ENCODE data around the gene ZNF780B. TPM values are rescaled to one million over a fixed set of nuclear protein-coding genes. Genes with fewer than 3 reads are reported as not detected.

Gene ZNF780B
- total RNA-seq, 1 donor from 2014 or later = 27.5 TPM

DNA sequence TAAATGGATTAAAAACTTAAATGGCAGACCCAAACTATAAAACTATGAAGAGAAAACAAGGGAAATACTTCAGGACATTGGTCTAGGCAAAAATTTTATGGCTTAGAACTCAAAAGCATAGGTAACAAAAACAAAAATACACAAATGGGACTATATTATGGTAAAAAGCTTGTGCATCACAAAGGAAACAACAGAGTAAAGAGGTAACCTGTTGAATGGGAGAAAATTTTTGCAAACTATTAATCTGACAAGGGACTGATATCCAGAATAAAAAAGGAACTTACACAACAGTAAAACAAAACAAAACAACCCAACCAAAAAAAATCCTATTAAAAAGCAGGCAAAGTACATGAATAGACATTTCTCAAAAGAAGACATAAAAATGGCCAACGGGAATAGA lies 68.4 kb downstream of the ZNF780B start:
- intact Hi-C loops (cut with DNase I) = no loop called here
- H3K27me3 ChIP-seq = no peaks in the 10 kb centered on the region
- H3K27ac ChIP-seq = no peak overlapping the region
- no peak for ATAC-seq
- TF ChIP-seq, protein P1, sequence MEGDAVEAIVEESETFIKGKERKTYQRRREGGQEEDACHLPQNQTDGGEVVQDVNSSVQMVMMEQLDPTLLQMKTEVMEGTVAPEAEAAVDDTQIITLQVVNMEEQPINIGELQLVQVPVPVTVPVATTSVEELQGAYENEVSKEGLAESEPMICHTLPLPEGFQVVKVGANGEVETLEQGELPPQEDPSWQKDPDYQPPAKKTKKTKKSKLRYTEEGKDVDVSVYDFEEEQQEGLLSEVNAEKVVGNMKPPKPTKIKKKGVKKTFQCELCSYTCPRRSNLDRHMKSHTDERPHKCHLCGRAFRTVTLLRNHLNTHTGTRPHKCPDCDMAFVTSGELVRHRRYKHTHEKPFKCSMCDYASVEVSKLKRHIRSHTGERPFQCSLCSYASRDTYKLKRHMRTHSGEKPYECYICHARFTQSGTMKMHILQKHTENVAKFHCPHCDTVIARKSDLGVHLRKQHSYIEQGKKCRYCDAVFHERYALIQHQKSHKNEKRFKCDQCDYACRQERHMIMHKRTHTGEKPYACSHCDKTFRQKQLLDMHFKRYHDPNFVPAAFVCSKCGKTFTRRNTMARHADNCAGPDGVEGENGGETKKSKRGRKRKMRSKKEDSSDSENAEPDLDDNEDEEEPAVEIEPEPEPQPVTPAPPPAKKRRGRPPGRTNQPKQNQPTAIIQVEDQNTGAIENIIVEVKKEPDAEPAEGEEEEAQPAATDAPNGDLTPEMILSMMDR (IDR thresholded peaks at IDR 0.05) = no peak
- DNase-seq = no peak
- no peak overlapping the region for H3K4me3 ChIP-seq
- H3K9me3 ChIP-seq = peaks cover 25% of the 10 kb centered on the region
- no peaks in the 10 kb centered on the region for H3K36me3 ChIP-seq
- no peaks in the 10 kb centered on the region for H3K4me1 ChIP-seq

- Histone ChIP-seq H3K36me3 (peaks cover 3% of the 10 kb centered on the region), H3K9me3 (peaks cover 25% of the 10 kb centered on the region), H3K4me1 (no peaks in the 10 kb centered on the region), H3K27me3 (no peaks in the 10 kb centered on the region), H3K4me3 (no peak overlapping the region), H3K27ac (no peak overlapping the region)
- DNase-seq = no peak
- TF ChIP-seq, protein P1 (IDR thresholded peaks at IDR 0.05) = no peak
- intact Hi-C loops (cut with DNase I) = no loop called here
- ATAC-seq = no peak
Observed at GRCh38 chr19:39987167-39987566, 68.9 kb downstream of the ZNF780B start.

DNA sequence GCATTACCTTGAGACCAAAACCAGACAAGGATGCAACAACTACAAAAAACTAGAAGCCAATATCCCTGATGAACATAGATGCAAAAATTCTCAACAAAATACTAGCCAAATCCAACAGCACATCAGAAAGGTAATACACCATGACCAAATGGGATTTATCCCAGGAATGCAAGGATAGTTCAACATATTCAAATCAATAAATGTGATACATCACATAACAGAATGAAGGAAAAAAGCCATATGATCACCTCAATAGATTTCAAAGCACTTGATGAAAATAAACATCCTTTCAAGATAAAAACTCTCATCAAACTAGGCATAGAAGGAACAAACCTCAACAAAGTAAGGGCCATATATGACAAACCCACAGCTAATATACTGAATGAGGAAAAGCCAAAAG lies 69.4 kb downstream of the ZNF780B start:
- no peak overlapping the region for H3K27ac ChIP-seq
- TF ChIP-seq, protein P1 (IDR thresholded peaks at IDR 0.05) = no peak
- intact Hi-C loops (cut with DNase I) = no loop called here
- H3K4me1 ChIP-seq = no peaks in the 10 kb centered on the region
- H3K36me3 ChIP-seq = peaks cover 7% of the 10 kb centered on the region
- peaks cover 25% of the 10 kb centered on the region for H3K9me3 ChIP-seq
- no peak for ATAC-seq
- H3K27me3 ChIP-seq = no peaks in the 10 kb centered on the region
- no peak overlapping the region for H3K4me3 ChIP-seq
- no peak for DNase-seq

DNA sequence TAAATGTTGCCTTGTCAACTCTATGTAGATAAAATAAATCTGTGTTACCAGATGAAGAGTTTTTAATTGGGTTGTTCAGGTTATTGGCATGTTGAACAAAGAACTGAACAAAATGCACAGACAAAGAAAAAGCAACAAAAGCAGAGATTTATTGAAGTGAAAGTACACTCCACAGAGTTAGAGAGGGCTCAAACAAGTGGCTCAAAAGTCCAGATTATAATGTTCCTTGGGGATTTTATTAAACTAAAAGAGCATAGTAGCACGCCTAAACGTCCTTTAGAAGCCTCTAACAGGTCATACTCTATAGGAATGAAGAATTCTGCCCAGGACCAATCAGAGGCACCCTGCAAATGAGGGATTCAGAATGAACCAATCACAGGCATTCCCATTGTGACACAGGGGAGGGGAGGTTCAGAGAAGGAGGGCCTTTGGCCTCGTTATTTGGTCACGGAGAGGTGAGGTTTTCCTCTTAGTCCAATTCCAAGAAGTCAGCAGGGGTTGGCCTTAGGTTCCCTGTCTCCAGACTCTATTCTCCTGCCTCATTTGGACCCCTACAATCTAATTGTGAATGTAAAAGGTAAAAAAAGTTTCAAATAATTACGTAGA lies 72.2 kb downstream of the ZNF780B start:
- H3K27ac ChIP-seq = no peak overlapping the region
- H3K9me3 ChIP-seq = peaks cover 25% of the 10 kb centered on the region
- no peak overlapping the region for H3K4me3 ChIP-seq
- no peak for DNase-seq
- no peaks in the 10 kb centered on the region for H3K27me3 ChIP-seq
- H3K36me3 ChIP-seq = peaks cover 35% of the 10 kb centered on the region
- intact Hi-C loops (cut with DNase I) = no loop called here
- TF ChIP-seq, protein P1 (IDR thresholded peaks at IDR 0.05) = no peak
- no peak for ATAC-seq
- H3K4me1 ChIP-seq = no peaks in the 10 kb centered on the region

- H3K27ac ChIP-seq = no peak overlapping the region
- peaks cover 44% of the 10 kb centered on the region for H3K36me3 ChIP-seq
- H3K27me3 ChIP-seq = no peaks in the 10 kb centered on the region
- TF ChIP-seq, protein P1 (IDR thresholded peaks at IDR 0.05) = no peak
- H3K9me3 ChIP-seq = peaks cover 25% of the 10 kb centered on the region
- intact Hi-C loops (cut with DNase I) = no loop called here
- no peaks in the 10 kb centered on the region for H3K4me1 ChIP-seq
- ATAC-seq (no peak), DNase-seq (no peak)
- H3K4me3 ChIP-seq = no peak overlapping the region
Observed at GRCh38 chr19:39982883-39983282, 73.1 kb downstream of the ZNF780B start.

Other genes with a start within 250 kb of the ZNF780B start
- gene DYRK1B, start 222.1 kb downstream of the ZNF780B start, total RNA-seq = 16.7 TPM
- gene FBL, start 209.9 kb downstream of the ZNF780B start, total RNA-seq = 123 TPM
- 10.3 TPM for gene FCGBP, start 121.6 kb downstream of the ZNF780B start, total RNA-seq
- gene PSMC4, start 85.1 kb downstream of the ZNF780B start, total RNA-seq = 60.5 TPM
- gene ZNF546, start 59.2 kb downstream of the ZNF780B start, total RNA-seq = 6.7 TPM
- gene ZNF780A, start 34.7 kb upstream of the ZNF780B start, total RNA-seq = 14.6 TPM
- gene MAP3K10, start 135.2 kb upstream of the ZNF780B start, total RNA-seq = 17.2 TPM
- not detected for gene TTC9B, start 162.2 kb upstream of the ZNF780B start, total RNA-seq
- not detected for gene CCNP, start 170.5 kb upstream of the ZNF780B start, total RNA-seq
- gene AKT2, start 229.1 kb upstream of the ZNF780B start, total RNA-seq = 103 TPM

Measured in upper lobe of right lung (tissue), 1 donor.